ENCODE measurements around the gene WDR44.
"Not testable (repeated sequence)": the region's sequence is repeated elsewhere in the genome, so short reads cannot be mapped to it uniquely, and the experiment has no call there.

Gene WDR44

GRCh38 chrX:118345464-118346257, at the start of gene WDR44:
Gene WDR44, plus strand, starts transcription at chrX:118346106. Its CDS starts 398 bp downstream, at chrX:118346504.
- in situ Hi-C loops (cut with MboI; ENCODE audit: low sequenced_read_pairs, unreplicated experiment): no loop called here
- DNase-seq (ENCODE audit: low spot score): peak; percentile 90
- TF ChIP-seq CTCF (IDR thresholded peaks at IDR 0.05; ENCODE audit: borderline replicate concordance, control extremely low read depth, extremely low read depth, insufficient read depth, missing control alignments): no peak

DNA sequence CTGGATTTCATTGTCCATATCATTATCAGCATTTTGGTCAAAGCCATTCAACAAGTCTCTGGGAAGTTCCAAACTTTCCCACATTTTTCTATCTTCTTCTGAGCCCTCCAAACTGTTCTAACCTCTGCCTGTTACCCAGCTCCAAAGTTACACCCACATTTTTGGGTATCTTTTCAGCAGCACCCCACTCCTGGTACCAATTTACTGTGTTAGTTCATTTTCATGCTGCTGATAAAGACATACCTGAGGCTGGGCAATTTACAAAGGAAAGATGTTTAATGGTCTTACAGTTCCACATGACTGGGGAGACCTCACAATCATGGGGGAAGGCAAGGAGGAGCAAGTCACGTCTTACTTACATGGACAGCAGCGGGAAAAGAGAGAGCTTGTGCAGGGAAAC, 40.1 kb upstream of the WDR44 start:
- DNase-seq (ENCODE audit: low spot score); in situ Hi-C loops (cut with MboI; ENCODE audit: low sequenced_read_pairs, unreplicated experiment): not testable (repeated sequence)

- in situ Hi-C loops (cut with MboI; ENCODE audit: low sequenced_read_pairs, unreplicated experiment): no loop called here
- no peak for DNase-seq (ENCODE audit: low spot score)
- no peak for TF ChIP-seq CTCF (IDR thresholded peaks at IDR 0.05; ENCODE audit: borderline replicate concordance, control extremely low read depth, extremely low read depth, insufficient read depth, missing control alignments)
These were observed 30.4 kb upstream of the WDR44 start for GRCh38 chrX:118315529-118315928.

DNA sequence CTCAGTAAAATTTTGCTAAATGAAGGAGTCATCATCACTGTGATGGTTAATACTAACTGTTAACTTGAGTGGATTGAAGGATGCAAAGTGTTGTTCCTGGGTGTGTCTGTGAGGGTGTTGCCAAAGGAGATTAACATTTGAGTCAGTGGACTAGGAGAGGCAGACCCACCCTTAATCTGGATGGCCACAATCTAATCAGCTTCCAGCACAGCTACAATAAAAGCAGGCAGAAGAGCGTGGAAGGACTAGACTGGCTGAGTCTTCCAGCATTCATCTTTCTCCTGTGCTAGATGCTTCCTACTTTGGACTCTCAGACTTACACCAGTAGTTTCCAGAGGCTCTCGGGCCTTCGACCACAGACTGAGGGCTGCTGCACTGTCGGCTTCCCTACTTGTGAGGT, 21.3 kb upstream of the WDR44 start:
- TF ChIP-seq CTCF (IDR thresholded peaks at IDR 0.05; ENCODE audit: borderline replicate concordance, control extremely low read depth, extremely low read depth, insufficient read depth, missing control alignments): no peak
- no peak for DNase-seq (ENCODE audit: low spot score)
- in situ Hi-C loops (cut with MboI; ENCODE audit: low sequenced_read_pairs, unreplicated experiment): no loop called here

- DNase-seq (ENCODE audit: low spot score): peak; percentile 17
- in situ Hi-C loops (cut with MboI; ENCODE audit: low sequenced_read_pairs, unreplicated experiment): no loop called here
These were observed 20.5 kb upstream of the WDR44 start for GRCh38 chrX:118325453-118325852.

DNA sequence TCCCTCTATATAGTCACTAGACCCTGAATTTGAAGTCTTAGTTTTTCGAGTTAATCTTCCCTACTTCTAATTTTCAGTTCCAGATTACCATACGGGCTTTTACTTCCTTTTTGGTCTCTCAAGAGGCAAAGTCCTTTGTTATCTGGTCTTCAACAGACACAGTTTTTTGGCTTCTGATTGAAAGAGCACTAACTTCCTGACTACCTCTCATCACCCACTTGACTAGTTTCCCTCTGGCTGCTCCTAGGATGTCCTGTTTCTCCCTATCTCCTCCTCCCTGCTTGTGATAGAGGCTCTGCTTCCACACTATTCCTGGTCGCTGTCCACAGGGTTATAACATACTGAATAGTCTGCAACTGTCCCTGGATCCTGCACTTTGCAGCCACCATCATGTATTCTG, 16.7 kb upstream of the WDR44 start:
- TF ChIP-seq CTCF (IDR thresholded peaks at IDR 0.05; ENCODE audit: borderline replicate concordance, control extremely low read depth, extremely low read depth, insufficient read depth, missing control alignments): no peak
- in situ Hi-C loops (cut with MboI; ENCODE audit: low sequenced_read_pairs, unreplicated experiment): no loop called here
- DNase-seq (ENCODE audit: low spot score): no peak

More at GRCh38 chrX:118325453-118325852, 20.5 kb upstream of the WDR44 start:
- TF ChIP-seq CTCF (IDR thresholded peaks at IDR 0.05; ENCODE audit: borderline replicate concordance, control extremely low read depth, extremely low read depth, insufficient read depth, missing control alignments): no peak

GRCh38 chrX:118337687-118338086, 8.2 kb upstream of the WDR44 start:
- TF ChIP-seq CTCF (IDR thresholded peaks at IDR 0.05; ENCODE audit: borderline replicate concordance, control extremely low read depth, extremely low read depth, insufficient read depth, missing control alignments): no peak
- DNase-seq (ENCODE audit: low spot score): no peak
- in situ Hi-C loops (cut with MboI; ENCODE audit: low sequenced_read_pairs, unreplicated experiment): no loop called here
